ENCODE measurements around the gene FAM161A.
"Not testable (repeated sequence)": the region's sequence is repeated elsewhere in the genome, so short reads cannot be mapped to it uniquely, and the experiment has no call there.

FAM161A gene

GRCh38 chr2:61833971-61834370 lies 19.9 kb downstream of the FAM161A start:
- no peak for DNase-seq

GRCh38 chr2:61832183-61832841 lies 21.5 kb downstream of the FAM161A start:
- DNase-seq, result no peak

GRCh38 chr2:61822255-61822654 lies 31.6 kb downstream of the FAM161A start:
- DNase-seq, result no peak

- no peak for DNase-seq
These were observed 37.1 kb downstream of the FAM161A start for GRCh38 chr2:61816480-61817355.

- no peak for DNase-seq
These were observed 39.2 kb downstream of the FAM161A start for GRCh38 chr2:61814539-61815160.

- DNase-seq, result not testable (repeated sequence)
These were observed 40.5 kb downstream of the FAM161A start for GRCh38 chr2:61813314-61813713.

GRCh38 chr2:61811821-61812220 lies 42.0 kb downstream of the FAM161A start:
- DNase-seq, result no peak

GRCh38 chr2:61810203-61810602 lies 43.7 kb downstream of the FAM161A start:
- not testable (repeated sequence) for DNase-seq

- not testable (repeated sequence) for DNase-seq
These were observed 45.2 kb downstream of the FAM161A start for GRCh38 chr2:61808693-61809092.

GRCh38 chr2:61807036-61807757 lies 46.7 kb downstream of the FAM161A start:
- no peak for DNase-seq

- DNase-seq, result no peak
These were observed 51.3 kb downstream of the FAM161A start for GRCh38 chr2:61802548-61802947.

- DNase-seq, result no peak
These were observed 54.8 kb downstream of the FAM161A start for GRCh38 chr2:61799099-61799498.

GRCh38 chr2:61797446-61797845 lies 56.4 kb downstream of the FAM161A start:
- DNase-seq, result not testable (repeated sequence)

GRCh38 chr2:61795408-61795807 lies 58.5 kb downstream of the FAM161A start:
- no peak for DNase-seq

GRCh38 chr2:61793389-61793836 lies 60.4 kb downstream of the FAM161A start:
- DNase-seq, result no peak

- no peak for DNase-seq
These were observed 61.4 kb downstream of the FAM161A start for GRCh38 chr2:61792355-61792890.

- no peak for DNase-seq
These were observed 63.9 kb downstream of the FAM161A start for GRCh38 chr2:61789807-61790602.

GRCh38 chr2:61787941-61788563 lies 65.8 kb downstream of the FAM161A start:
- no peak for DNase-seq

GRCh38 chr2:61786876-61787275 lies 67.0 kb downstream of the FAM161A start:
- no peak for DNase-seq

GRCh38 chr2:61785583-61785982 lies 68.3 kb downstream of the FAM161A start:
- DNase-seq, result peak; percentile 65

- no peak for DNase-seq
These were observed 69.2 kb downstream of the FAM161A start for GRCh38 chr2:61784643-61785042.

Data from NCI-H774 (cell line).